Measurements from ENCODE around the gene RIN3. TPM values are rescaled to one million over a fixed set of nuclear protein-coding genes. Genes with fewer than 3 reads are reported as not detected.

The RIN3 gene
- total RNA-seq, 4 donors from 2014 or later: 3.0 to 8.7 (median 7.5) TPM

- DNase-seq (ENCODE audit: low spot score in 2 of 2): no peak
- intact Hi-C loops (cut with DNase I; ENCODE audit: low total_unique reads): no loop called here
- 83 to 87% methylated on average over 13 of the region's 13 CpGs for WGBS, 2 donors
- no peak overlapping the region for H3K4me3 ChIP-seq (ENCODE audit: low read depth, poor library complexity, severe bottlenecking)
- TF ChIP-seq CTCF (IDR thresholded peaks at IDR 0.05) (no peak), POLR2A (IDR thresholded peaks at IDR 0.05) (no peak)
These were observed 142.0 kb downstream of the RIN3 start for GRCh38 chr14:92655419-92656201.

GRCh38 chr14:92656306-92657081, 142.9 kb downstream of the RIN3 start:
- no peak for DNase-seq (ENCODE audit: low spot score in 2 of 2)
- TF ChIP-seq CTCF (IDR thresholded peaks at IDR 0.05): no peak
- no peak for TF ChIP-seq POLR2A (IDR thresholded peaks at IDR 0.05)
- 87 to 93% methylated on average over 8 of the region's 8 CpGs for WGBS, 2 donors
- no peak overlapping the region for H3K4me3 ChIP-seq (ENCODE audit: low read depth, poor library complexity, severe bottlenecking)
- intact Hi-C loops (cut with DNase I; ENCODE audit: low total_unique reads): no loop called here

- intact Hi-C loops (cut with DNase I; ENCODE audit: low total_unique reads): no loop called here
- DNase-seq (ENCODE audit: low spot score in 2 of 2): peak; percentile 59 to 93
- 62 to 75% methylated on average over 13 of the region's 13 CpGs for WGBS, 2 donors
These were observed 144.0 kb downstream of the RIN3 start for GRCh38 chr14:92657457-92658142.

DNA sequence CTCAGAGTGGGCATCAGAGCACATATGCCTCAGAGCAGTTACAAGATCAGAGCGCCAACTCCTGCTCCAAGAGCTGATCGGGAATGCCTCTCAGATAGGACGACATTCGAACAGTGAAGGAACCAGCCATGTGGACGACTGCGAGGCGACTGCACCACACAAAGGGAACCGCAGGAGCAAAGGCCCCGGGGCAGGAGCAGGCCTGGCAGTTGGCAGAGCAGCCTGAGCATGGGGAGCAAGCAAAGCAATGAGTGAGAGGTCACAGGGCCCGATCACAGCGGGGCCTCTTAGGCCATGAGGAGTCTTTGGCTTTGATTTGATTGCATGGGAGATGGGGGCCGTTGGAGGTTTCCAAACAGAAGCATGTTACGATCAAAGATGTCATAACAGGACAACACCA, 144.6 kb downstream of the RIN3 start:
- DNase-seq (ENCODE audit: low spot score in 2 of 2): no peak

More at GRCh38 chr14:92657457-92658142, 144.0 kb downstream of the RIN3 start:
- H3K4me3 ChIP-seq (ENCODE audit: low read depth, poor library complexity, severe bottlenecking): no peak overlapping the region
- TF ChIP-seq POLR2A (IDR thresholded peaks at IDR 0.05) (no peak), CTCF (IDR thresholded peaks at IDR 0.05) (no peak)

GRCh38 chr14:92658684-92659083, 145.1 kb downstream of the RIN3 start:
- intact Hi-C loops (cut with DNase I; ENCODE audit: low total_unique reads): no loop called here
- H3K4me3 ChIP-seq (ENCODE audit: low read depth, poor library complexity, severe bottlenecking): no peak overlapping the region
- TF ChIP-seq CTCF (IDR thresholded peaks at IDR 0.05) (no peak), POLR2A (IDR thresholded peaks at IDR 0.05) (no peak)
- DNase-seq (ENCODE audit: low spot score in 2 of 2): no peak

More for the DNA sequence above, 144.6 kb downstream of the RIN3 start:
- 80 to 85% methylated on average over 13 of the region's 13 CpGs for WGBS, 2 donors
- intact Hi-C loops (cut with DNase I; ENCODE audit: low total_unique reads): no loop called here
- H3K4me3 ChIP-seq (ENCODE audit: low read depth, poor library complexity, severe bottlenecking): no peak overlapping the region
- TF ChIP-seq CTCF (IDR thresholded peaks at IDR 0.05) (no peak), POLR2A (IDR thresholded peaks at IDR 0.05) (no peak)
